ENCODE measurements around the gene PCGF3.

Gene PCGF3

GRCh38 chr4:786074-786741, 80.6 kb downstream of the PCGF3 start:
- no peak for DNase-seq

- no peak for DNase-seq
These were observed 81.2 kb downstream of the PCGF3 start for GRCh38 chr4:786861-787300.

GRCh38 chr4:787561-787981, 81.9 kb downstream of the PCGF3 start:
- no peak for DNase-seq

DNA sequence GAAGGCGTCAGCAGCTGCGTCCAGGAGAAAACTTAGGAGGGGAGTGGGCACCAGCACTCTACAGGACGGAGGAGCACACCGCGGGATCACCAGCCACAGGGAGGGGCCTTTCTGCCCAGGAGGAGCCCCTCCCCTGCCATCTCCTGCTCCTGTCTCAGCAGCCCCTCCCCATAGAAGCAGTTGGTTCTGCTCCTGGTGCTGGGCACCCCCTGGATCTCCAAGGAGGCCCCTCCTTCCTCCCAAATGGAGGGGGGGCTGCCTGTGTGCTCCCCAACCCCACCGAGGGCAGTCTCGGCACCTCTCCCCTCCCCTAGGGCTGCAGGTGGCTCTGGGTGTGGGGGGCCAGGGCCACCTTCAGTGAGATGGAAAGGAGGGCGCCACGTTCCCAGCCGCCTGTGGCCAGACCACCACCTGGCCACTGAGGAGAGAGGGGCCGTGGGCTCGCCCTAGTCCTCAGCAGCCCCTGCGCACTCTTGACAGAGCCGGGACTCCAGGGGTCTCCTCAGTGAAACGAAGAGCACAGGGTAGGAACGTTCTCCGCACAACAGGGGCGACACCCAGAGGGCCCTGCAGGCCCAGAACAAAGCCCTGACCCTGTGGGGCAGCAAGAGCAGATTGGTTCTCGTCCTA, 82.5 kb downstream of the PCGF3 start:
- no peak for DNase-seq

DNA sequence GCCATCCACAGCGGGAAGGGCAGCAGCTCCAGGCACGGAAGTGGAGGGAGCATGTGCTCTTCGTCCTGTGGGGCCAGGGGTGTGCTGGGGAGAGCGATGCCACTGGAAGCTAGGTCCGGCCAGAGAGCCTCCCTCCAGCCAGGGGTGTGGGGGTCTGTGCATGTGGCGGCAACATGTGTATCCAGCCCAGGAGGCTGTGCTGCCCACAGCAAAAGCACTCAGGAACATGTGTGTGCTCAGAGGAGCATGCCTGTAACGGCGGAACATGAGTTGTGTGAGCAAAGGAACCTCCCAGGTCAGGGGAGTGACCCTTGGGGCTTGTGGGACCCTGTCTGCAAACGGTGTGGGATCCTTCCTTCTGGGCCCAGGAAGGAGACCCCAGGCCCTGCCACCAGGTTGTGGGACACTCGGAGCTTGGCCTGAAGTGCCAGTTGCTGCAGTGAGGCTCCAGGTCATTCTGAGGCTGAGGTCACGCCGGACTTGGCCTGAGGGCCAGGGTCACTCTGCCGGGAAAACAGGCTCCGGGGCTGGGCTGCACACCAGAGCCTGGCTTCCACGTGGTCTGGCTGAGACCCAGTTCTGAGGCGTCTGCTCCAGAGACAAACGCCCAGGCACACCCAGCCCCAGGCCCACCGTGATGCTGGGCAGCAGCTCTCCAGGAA, 83.1 kb downstream of the PCGF3 start:
- DNase-seq: no peak

- no peak for DNase-seq
These were observed 84.2 kb downstream of the PCGF3 start for GRCh38 chr4:789571-790465.

DNA sequence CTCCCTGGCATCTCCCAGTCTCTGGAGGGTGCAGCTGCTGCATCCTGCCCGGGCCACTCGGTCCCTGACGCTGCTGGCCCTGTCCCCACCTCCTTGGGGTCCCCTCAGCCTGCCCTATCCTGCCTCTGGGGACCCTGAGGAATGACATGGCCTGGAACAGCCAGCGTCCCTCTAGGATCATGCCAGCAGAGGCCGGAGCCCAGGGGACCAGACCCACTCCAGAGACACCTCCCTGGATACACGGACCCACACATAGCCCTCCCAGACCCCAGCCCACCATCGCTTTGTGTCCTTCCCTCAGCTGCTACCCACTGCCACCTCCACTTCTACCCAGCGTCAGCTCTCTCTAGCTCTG, 84.8 kb downstream of the PCGF3 start:
- DNase-seq: no peak

GRCh38 chr4:791252-791897, 85.7 kb downstream of the PCGF3 start:
- no peak for DNase-seq

- DNase-seq: no peak
These were observed 86.4 kb downstream of the PCGF3 start for GRCh38 chr4:791898-792625.

- no peak for DNase-seq
These were observed 87.0 kb downstream of the PCGF3 start for GRCh38 chr4:792626-793092.

GRCh38 chr4:793093-793861, 87.6 kb downstream of the PCGF3 start:
- no peak for DNase-seq

DNA sequence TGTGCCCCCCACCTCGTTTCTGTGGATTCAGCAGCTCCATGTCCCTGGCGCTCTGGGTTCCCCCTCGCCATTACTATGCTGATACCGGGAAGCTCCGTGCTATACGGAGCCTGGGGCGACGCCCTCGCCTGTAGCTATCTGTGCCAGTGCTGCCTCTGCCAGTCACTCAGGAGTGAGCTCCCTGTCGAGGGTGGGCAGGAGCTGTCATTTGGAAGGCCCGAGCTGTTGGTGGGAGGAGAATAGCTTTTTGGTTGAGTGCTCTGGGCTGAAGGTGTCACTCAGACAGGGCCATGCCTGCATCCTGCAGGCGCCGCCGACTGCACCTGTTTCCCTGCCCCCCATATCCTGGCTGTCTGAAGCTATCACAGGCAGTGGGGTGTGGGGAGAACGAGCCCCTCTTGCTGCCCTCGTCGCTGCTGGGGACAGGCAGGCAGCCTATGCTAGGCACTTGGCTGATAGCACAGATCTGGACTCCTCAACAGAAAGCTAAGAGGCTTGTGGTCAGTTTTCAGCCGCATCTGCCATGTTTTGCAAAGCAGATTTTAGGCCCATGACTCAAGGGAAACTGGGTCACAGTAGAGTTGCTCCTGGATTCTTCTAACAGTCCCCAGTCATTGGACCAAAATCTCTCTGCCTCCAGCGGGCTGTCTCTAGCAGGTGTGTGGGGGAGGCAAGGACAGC, 88.4 kb downstream of the PCGF3 start:
- peak; percentile 19 for DNase-seq

GRCh38 chr4:794900-795725, 89.5 kb downstream of the PCGF3 start:
- peak; percentile 14 for DNase-seq

DNA sequence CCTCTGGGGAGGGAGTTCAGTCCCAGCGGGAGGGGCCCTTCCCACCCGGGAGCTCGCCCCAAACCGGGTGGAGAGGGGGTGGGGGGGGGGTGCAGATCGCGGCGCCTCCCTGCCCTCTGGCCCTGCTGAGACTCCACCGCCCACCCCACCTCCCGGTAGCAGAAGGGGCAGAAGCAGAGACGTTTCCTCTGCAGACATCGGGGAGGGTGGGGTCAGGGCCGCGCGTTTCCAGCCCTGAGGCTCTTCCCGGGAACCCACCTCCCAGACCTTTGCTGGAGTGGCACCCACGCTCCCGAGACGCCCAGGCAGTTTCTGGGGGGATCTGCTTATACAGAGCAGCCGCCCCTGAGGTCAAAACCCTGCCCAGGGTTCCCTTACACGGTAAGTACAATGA, 90.1 kb downstream of the PCGF3 start:
- no peak for DNase-seq

- no peak for DNase-seq
These were observed 90.6 kb downstream of the PCGF3 start for GRCh38 chr4:796206-796605.

GRCh38 chr4:797066-797465, 91.4 kb downstream of the PCGF3 start:
- DNase-seq: peak; percentile 1

DNA sequence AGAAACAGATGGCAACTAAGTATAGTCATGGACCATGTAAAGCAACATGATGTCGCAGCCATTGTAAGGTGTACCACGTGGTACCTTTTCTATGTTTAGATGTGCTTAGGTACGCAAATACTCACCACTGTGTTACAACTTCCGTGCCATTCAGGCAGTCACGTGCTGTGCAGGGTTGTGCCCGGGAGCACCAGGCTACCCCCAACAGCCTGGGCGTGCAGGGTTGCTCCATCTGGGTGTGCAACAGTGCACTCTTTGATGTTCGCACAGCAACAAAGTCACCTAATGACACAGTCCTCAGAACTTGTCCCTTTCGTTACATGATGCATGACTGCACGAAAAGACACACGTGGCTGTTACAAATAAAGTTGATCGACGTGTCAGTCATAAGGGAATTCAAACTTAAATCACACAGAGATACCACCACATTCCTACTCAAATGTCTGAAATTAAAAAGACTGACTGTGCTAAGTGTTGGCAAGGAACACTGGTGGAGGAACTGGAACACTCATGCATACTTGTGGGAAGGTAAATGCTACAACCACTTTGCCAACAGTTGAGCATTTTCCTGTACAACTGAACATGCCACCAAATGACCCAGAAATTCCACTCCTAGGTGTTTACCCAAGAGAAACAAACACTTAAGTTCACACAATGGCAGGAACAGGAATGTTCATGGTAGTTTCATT, 95.9 kb downstream of the PCGF3 start:
- DNase-seq: no peak

DNA sequence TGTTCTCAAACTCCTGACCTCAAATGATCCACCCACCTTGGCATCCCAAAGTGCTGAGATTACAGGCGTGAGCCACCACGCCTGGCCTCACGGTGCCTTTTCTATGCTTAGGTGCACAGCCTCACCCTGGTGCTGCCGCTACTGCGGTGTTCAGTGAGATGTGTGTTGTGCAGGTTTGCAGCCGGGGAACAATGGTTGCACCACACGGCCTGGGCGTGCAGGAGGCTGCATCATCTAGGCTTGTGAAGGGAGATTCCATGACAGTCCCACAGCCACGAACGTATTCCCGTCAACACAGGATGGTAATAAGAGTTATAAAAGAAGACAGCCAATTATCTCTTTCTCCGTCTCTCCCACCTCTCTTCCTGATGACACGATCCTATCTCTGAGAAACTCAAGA, 98.3 kb downstream of the PCGF3 start:
- DNase-seq: no peak

DNA sequence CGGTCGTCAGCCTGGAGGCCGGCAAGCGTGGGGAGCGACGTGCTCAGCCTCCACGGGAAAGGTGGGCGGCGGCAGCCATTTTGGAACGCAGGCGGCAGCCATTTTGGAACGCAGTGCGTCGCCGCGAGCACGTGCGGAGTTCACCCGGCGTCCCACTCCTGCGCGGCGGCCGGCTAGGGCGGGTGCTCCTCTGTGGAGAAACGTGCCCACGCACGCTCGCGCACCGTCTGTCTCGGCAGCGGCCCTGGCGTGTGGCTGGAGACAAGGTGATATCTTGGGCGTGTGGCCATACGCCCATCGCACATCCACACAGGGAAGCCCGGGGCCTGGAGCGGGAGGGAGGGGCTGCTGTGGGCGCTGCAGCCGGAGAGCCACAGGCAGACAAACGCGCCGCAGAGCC, 99.2 kb downstream of the PCGF3 start:
- DNase-seq: no peak
